Loucy (cell line): ENCODE measurements around the gene MRPS2.

ENCODE experiments used
- CTCF ChIP-seq: fragments of 200-600 bp; sonication (generic); conservative IDR thresholded peaks from 2 replicates; pipeline ENCODE4 v1.5.1; 2014; ENCODE audit warnings: mild to moderate bottlenecking, antibody characterized with exemption, low read length
- EZH2phosphoT487 ChIP-seq: fragments of 200-600 bp; IDR thresholded peaks from 2 replicates; pipeline ENCODE4 v1.6.1; 2018; ENCODE audit warnings: antibody characterized with exemption, mild to moderate bottlenecking, moderate library complexity, borderline replicate concordance

- TF ChIP-seq CTCF (no peak), EZH2phosphoT487 (no peak)
These were observed 21.8 kb downstream of the MRPS2 start for GRCh38 chr9:135522137-135522877.
